SK-N-SH (cell line): Measurements from ENCODE around the gene ATIC. TPM values are rescaled to one million over a fixed set of nuclear protein-coding genes. Genes with fewer than 3 reads are reported as not detected.

Experiments used
- CTCF ChIA-PET: fragments of 300-600, 350-600 bp; formaldehyde crosslinking; extraction: SDS; loops from one replicate; lab custom pipeline; 2021; lab: Yijun Ruan, JAX
- POLR2A ChIA-PET: fragments of 350-600 bp; sonication (Branson Sonifier 250); formaldehyde crosslinking; extraction: SDS; loops from one replicate; lab custom pipeline; 2020; ENCODE audit warnings: antibody characterized with exemption, inconsistent platforms; lab: Yijun Ruan, JAX
- DNase-seq: peaks from one replicate; pipeline ENCODE4 v3.0.0; 2012
- H2AFZ ChIP-seq: fragments of 200-600 bp; sonication (generic); 2 replicates; pipeline ENCODE4 v1.8.1; 2016; ENCODE audit warnings: antibody characterized with exemption, mild to moderate bottlenecking, low read depth
- H3F3A ChIP-seq: fragments of 200-600 bp; sonication (generic); replicated peaks from 2 replicates; pipeline ENCODE3; 2016; ENCODE audit warnings: antibody characterized with exemption, mild to moderate bottlenecking; ENCODE audit not compliant: insufficient read depth
- H3K27ac ChIP-seq, 2 experiments: fragments of 200-500 bp in 1 of 2; fragments of 200-600 bp in 1 of 2; sonication (Bioruptor generic) in 1 of 2; sonication (generic), shearing (Covaris generic) in 1 of 2; 2 replicates each; pipeline versions ENCODE4 v1.5.1 to v1.6.1; 2014 to 2016; ENCODE audit warnings: low read depth in 2 of 2, inconsistent platforms in 1 of 2, low read length in 1 of 2, mild to moderate bottlenecking in 1 of 2, mixed read lengths in 1 of 2
- H3K27me3 ChIP-seq: fragments of 200-600 bp; sonication (generic), shearing (Covaris generic); 2 replicates; pipeline ENCODE4 v1.6.1; 2016; ENCODE audit warnings: mixed run types; ENCODE audit not compliant: insufficient read depth
- H3K36me3 ChIP-seq, 2 experiments: fragments of 200-500 bp in 1 of 2; fragments of 200-600 bp in 1 of 2; sonication (Bioruptor generic) in 1 of 2; sonication (generic) in 1 of 2; replicated peaks in 1 of 2; 2 replicates each; pipeline versions ENCODE3 to v1.5.1; 2014 to 2016; ENCODE audit warnings: low read length in 1 of 2, mild to moderate bottlenecking in 1 of 2; ENCODE audit not compliant: insufficient read depth in 2 of 2, control insufficient read depth in 1 of 2
- H3K4me1 ChIP-seq, 2 experiments: fragments of 200-500 bp in 1 of 2; fragments of 200-600 bp in 1 of 2; sonication (Bioruptor generic) in 1 of 2; sonication (generic), shearing (Covaris generic) in 1 of 2; 2 replicates each; pipeline versions ENCODE4 v1.5.1 to v1.6.1; 2014 to 2016; ENCODE audit warnings: low read depth in 1 of 2, low read length in 1 of 2, mixed run types in 1 of 2; ENCODE audit not compliant: insufficient read depth in 2 of 2, control insufficient read depth in 1 of 2
- H3K4me2 ChIP-seq: fragments of 200-600 bp; sonication (generic), shearing (Covaris generic); 2 replicates; pipeline ENCODE4 v1.6.1; 2017; ENCODE audit warnings: mixed run types
- H3K4me3 ChIP-seq, 2 experiments: fragments of 200-500 bp in 1 of 2; fragments of 200-600 bp in 1 of 2; sonication (Bioruptor generic) in 1 of 2; sonication (generic), shearing (Covaris generic) in 1 of 2; 2 replicates each; pipeline versions ENCODE4 v1.5.1 to v1.8.1; 2014 to 2016; ENCODE audit warnings: low read depth in 2 of 2, inconsistent platforms in 1 of 2, low read length in 1 of 2, mild to moderate bottlenecking in 1 of 2, mixed read lengths in 1 of 2, moderate library complexity in 1 of 2
- H3K79me2 ChIP-seq: fragments of 200-600 bp; sonication (generic); 2 replicates; pipeline ENCODE4 v1.8.1; 2017; ENCODE audit warnings: mild to moderate bottlenecking; ENCODE audit not compliant: insufficient read depth
- H3K9ac ChIP-seq: fragments of 200-600 bp; sonication (generic); 2 replicates; pipeline ENCODE4 v1.6.1; 2017; ENCODE audit warnings: mixed run types
- H3K9me2 ChIP-seq: fragments of 200-600 bp; sonication (generic); 2 replicates; pipeline ENCODE4 v1.6.1; 2017; ENCODE audit warnings: mixed run types
- H3K9me3 ChIP-seq: fragments of 200-600 bp; sonication (generic); 2 replicates; pipeline ENCODE4 v1.6.1; 2017; ENCODE audit warnings: mixed run types, mild to moderate bottlenecking, moderate library complexity
- H4K20me1 ChIP-seq: fragments of 200-600 bp; sonication (generic); 2 replicates; pipeline ENCODE4 v1.6.1; 2017; ENCODE audit warnings: mild to moderate bottlenecking, mixed run types; ENCODE audit not compliant: insufficient read depth
- CHD2 ChIP-seq: fragments of 150-350 bp; IDR thresholded peaks from 2 replicates; pipeline ENCODE4 v1.6.1; 2018; ENCODE audit warnings: low read length; ENCODE audit not compliant: partially characterized antibody
- ELF1 ChIP-seq: IDR thresholded peaks from 2 replicates; pipeline ENCODE4 v1.4.0; 2012
- EP300 ChIP-seq, 2 experiments: IDR thresholded peaks; 2 replicates each; pipeline versions ENCODE4 v1.4.0 to v1.6.1; 2012; ENCODE audit warnings: borderline replicate concordance in 1 of 2, low read depth in 1 of 2, low read length in 1 of 2
- EZH2phosphoT487 ChIP-seq: fragments of 200-600 bp; sonication (generic); IDR thresholded peaks from 2 replicates; pipeline ENCODE4 v1.6.1; 2017; ENCODE audit warnings: low read depth, mixed run types, mild to moderate bottlenecking, antibody characterized with exemption, moderate library complexity, borderline replicate concordance
- FOSL2 ChIP-seq: IDR thresholded peaks from 2 replicates; pipeline ENCODE4 v1.4.0; 2012; ENCODE audit warnings: low read depth, mild to moderate bottlenecking, moderate library complexity, borderline replicate concordance
- FOXM1 ChIP-seq: IDR thresholded peaks from 2 replicates; pipeline ENCODE4 v1.4.0; 2012; ENCODE audit warnings: low read depth, mild to moderate bottlenecking
- JUND ChIP-seq: IDR thresholded peaks from 2 replicates; pipeline ENCODE4 v1.4.0; 2012
- MAX ChIP-seq: IDR thresholded peaks from 2 replicates; pipeline ENCODE4 v1.4.0; 2012; ENCODE audit warnings: low read depth
- MXI1 ChIP-seq: IDR thresholded peaks from 2 replicates; pipeline ENCODE4 v1.6.1; 2012; ENCODE audit warnings: mild to moderate bottlenecking, low read depth, low read length, improper control_type of control experiment
- NRF1 ChIP-seq: IDR thresholded peaks from 2 replicates; pipeline ENCODE4 v1.6.1; 2012; ENCODE audit warnings: low read depth, mild to moderate bottlenecking, low read length
- POLR2AphosphoS5 ChIP-seq: IDR thresholded peaks from 2 replicates; pipeline ENCODE4 v1.6.1; 2012; ENCODE audit warnings: low read depth, low read length
- RAD21 ChIP-seq: IDR thresholded peaks from 2 replicates; pipeline ENCODE4 v1.6.1; 2012; ENCODE audit warnings: mild to moderate bottlenecking, low read length
- RCOR1 ChIP-seq: fragments of 150-350 bp; IDR thresholded peaks from 2 replicates; pipeline ENCODE4 v1.6.1; 2017; ENCODE audit warnings: antibody characterized with exemption, low read length
- RFX5 ChIP-seq: IDR thresholded peaks from 2 replicates; pipeline ENCODE4 v1.6.1; 2012; ENCODE audit warnings: mild to moderate bottlenecking, improper control_type of control experiment, low read length
- TAF1 ChIP-seq: IDR thresholded peaks from 2 replicates; pipeline ENCODE4 v1.6.1; 2012; ENCODE audit warnings: low read depth, mild to moderate bottlenecking, low read length, moderate library complexity, borderline replicate concordance
- YY1 ChIP-seq: IDR thresholded peaks from 2 replicates; pipeline ENCODE4 v1.4.0; 2012; ENCODE audit warnings: low read depth, mild to moderate bottlenecking
- WGBS: methylation state at CpG from one replicate; pipeline ENCODE4 v1.1.6; 2017; ENCODE audit warnings: low lambda C conversion rate; 5-methylcytosine and 5-hydroxymethylcytosine counted together
- polyA plus RNA-seq, 3 experiments: library from polyadenylated mRNA; depleted of rRNA; stranded (reverse); fragments of >200 nt; gene quantifications; 2 replicates each; pipeline ENCODE4 v1.2.3, GENCODE V29; 2012
- TF ChIP-seq, protein P1 (sequence below): fragments of 150-350 bp; IDR thresholded peaks from 2 replicates; pipeline ENCODE4 v1.6.1; 2016; ENCODE audit warnings: mild to moderate bottlenecking, low read depth, low read length
- TF ChIP-seq, protein P2 (sequence below): IDR thresholded peaks from 2 replicates; pipeline ENCODE4 v1.4.0; 2012; ENCODE audit warnings: low read depth, borderline replicate concordance
- TF ChIP-seq, protein P3 (sequence below): fragments of 150-350 bp; IDR thresholded peaks from 2 replicates; pipeline ENCODE4 v1.6.1; 2017; ENCODE audit warnings: antibody characterized with exemption, low read length, low read depth, borderline replicate concordance

ATIC gene
- polyA plus RNA-seq, 1 of the 3 experiments (the other 2 are of a cell fraction) = 108 TPM

- H3K4me1 ChIP-seq = peaks cover 0 to 3% of the 10 kb centered on the region in 2 experiments; a peak in 3 of 4 replicates
- H3K27ac ChIP-seq = peak overlapping the region in 1 of 2 experiments; percentile 57; a peak in 1 of 4 replicates
- H3K27me3 ChIP-seq = no peaks in the 10 kb centered on the region
- H3K36me3 ChIP-seq = peaks cover 63 to 86% of the 10 kb centered on the region in 2 experiments
- 74% methylated on average over 6 of the region's 6 CpGs for WGBS
- peaks cover 64% of the 10 kb centered on the region for H4K20me1 ChIP-seq
- no peak overlapping the region for H2AFZ ChIP-seq
- H3K9me3 ChIP-seq = no peaks in the 10 kb centered on the region
- H3K9ac ChIP-seq = no peak overlapping the region
- H3K4me3 ChIP-seq = no peak overlapping the region
- TF ChIP-seq JUND = no peak
- TF ChIP-seq EZH2phosphoT487 = no peak
- TF ChIP-seq RCOR1 = no peak
- no peak for TF ChIP-seq ELF1
- TF ChIP-seq FOSL2 = no peak
- no peak for TF ChIP-seq POLR2AphosphoS5
- TF ChIP-seq EP300 (IDR thresholded peaks at IDR 0.05; ENCODE audit: borderline replicate concordance in 1 of 2, low read depth in 1 of 2, low read length in 1 of 2) = no peak
- TF ChIP-seq CHD2 = no peak
- TF ChIP-seq NRF1 = no peak
- TF ChIP-seq, protein P1, sequence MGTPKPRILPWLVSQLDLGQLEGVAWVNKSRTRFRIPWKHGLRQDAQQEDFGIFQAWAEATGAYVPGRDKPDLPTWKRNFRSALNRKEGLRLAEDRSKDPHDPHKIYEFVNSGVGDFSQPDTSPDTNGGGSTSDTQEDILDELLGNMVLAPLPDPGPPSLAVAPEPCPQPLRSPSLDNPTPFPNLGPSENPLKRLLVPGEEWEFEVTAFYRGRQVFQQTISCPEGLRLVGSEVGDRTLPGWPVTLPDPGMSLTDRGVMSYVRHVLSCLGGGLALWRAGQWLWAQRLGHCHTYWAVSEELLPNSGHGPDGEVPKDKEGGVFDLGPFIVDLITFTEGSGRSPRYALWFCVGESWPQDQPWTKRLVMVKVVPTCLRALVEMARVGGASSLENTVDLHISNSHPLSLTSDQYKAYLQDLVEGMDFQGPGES = no peak
- POLR2A ChIA-PET = no interaction called here
- H3K4me2 ChIP-seq = no peak overlapping the region
- DNase-seq = peak; percentile 38
- H3F3A ChIP-seq = peaks cover 99% of the 10 kb centered on the region
- H3K9me2 ChIP-seq = no peaks in the 10 kb centered on the region
- H3K79me2 ChIP-seq = peaks cover 7% of the 10 kb centered on the region
- CTCF ChIA-PET = interaction anchor here (0.6 kb wide), 1 partner anchor 1060 kb away, joined by 3 read pairs; no protein-coding TSS in a partner anchor
Measured at GRCh38 chr2:215361876-215362561, 50.2 kb downstream of the ATIC start.

DNA sequence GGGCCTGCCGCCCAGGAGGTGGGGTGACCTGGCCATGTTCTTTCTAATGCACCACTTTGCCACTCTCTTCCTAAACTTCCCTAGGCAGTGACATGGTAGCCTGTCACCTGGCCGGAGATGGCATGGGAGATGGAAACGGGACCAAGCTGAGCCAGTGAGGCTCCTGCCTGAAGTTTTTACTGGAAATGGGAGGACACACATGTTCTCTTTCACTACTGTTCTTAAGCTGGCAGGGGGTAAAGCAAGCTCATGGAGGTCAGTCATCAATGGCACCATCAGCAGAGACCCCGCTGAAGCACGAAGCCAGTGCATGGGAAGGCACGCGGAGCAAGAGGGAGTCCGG, 50.7 kb downstream of the ATIC start:
- Histone ChIP-seq H3F3A (peaks cover 99% of the 10 kb centered on the region), H4K20me1 (peaks cover 69% of the 10 kb centered on the region), H3K4me2 (no peak overlapping the region), H3K9me3 (no peaks in the 10 kb centered on the region), H3K36me3 (peaks cover 69 to 89% of the 10 kb centered on the region in 2 experiments), H3K27me3 (no peaks in the 10 kb centered on the region), H3K79me2 (peaks cover 7% of the 10 kb centered on the region), H3K9ac (no peak overlapping the region), H3K9me2 (no peaks in the 10 kb centered on the region), H3K4me3 (no peak overlapping the region), H3K4me1 (peaks cover 0 to 3% of the 10 kb centered on the region in 2 experiments; a peak in 3 of 4 replicates), H2AFZ (no peak overlapping the region), H3K27ac (peak overlapping the region in 1 of 2 experiments; percentile 57; a peak in 2 of 4 replicates)
- 95% methylated on average over 5 of the region's 8 CpGs for WGBS
- ChIA-PET CTCF (interaction anchor here (0.6 kb wide), 1 partner anchor 1061 kb away, joined by 3 read pairs; no protein-coding TSS in a partner anchor), POLR2A (no interaction called here)
- DNase-seq = no peak
- no peak for TF ChIP-seq POLR2AphosphoS5
- TF ChIP-seq FOSL2 = no peak
- no peak for TF ChIP-seq MAX
- TF ChIP-seq, protein P2, sequence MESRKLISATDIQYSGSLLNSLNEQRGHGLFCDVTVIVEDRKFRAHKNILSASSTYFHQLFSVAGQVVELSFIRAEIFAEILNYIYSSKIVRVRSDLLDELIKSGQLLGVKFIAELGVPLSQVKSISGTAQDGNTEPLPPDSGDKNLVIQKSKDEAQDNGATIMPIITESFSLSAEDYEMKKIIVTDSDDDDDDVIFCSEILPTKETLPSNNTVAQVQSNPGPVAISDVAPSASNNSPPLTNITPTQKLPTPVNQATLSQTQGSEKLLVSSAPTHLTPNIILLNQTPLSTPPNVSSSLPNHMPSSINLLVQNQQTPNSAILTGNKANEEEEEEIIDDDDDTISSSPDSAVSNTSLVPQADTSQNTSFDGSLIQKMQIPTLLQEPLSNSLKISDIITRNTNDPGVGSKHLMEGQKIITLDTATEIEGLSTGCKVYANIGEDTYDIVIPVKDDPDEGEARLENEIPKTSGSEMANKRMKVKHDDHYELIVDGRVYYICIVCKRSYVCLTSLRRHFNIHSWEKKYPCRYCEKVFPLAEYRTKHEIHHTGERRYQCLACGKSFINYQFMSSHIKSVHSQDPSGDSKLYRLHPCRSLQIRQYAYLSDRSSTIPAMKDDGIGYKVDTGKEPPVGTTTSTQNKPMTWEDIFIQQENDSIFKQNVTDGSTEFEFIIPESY = no peak
- TF ChIP-seq TAF1 = no peak
- TF ChIP-seq, protein P3, sequence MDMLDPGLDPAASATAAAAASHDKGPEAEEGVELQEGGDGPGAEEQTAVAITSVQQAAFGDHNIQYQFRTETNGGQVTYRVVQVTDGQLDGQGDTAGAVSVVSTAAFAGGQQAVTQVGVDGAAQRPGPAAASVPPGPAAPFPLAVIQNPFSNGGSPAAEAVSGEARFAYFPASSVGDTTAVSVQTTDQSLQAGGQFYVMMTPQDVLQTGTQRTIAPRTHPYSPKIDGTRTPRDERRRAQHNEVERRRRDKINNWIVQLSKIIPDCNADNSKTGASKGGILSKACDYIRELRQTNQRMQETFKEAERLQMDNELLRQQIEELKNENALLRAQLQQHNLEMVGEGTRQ = no peak
- TF ChIP-seq MXI1 = no peak
- TF ChIP-seq EP300 (IDR thresholded peaks at IDR 0.05; ENCODE audit: borderline replicate concordance in 1 of 2, low read depth in 1 of 2, low read length in 1 of 2) = no peak
- TF ChIP-seq RAD21 = no peak
- no peak for TF ChIP-seq ELF1
- TF ChIP-seq YY1 = no peak
- no peak for TF ChIP-seq RFX5
- no peak for TF ChIP-seq CHD2
- no peak for TF ChIP-seq FOXM1
